Measurements from ENCODE around the gene ST3GAL5. TPM values are rescaled to one million over a fixed set of nuclear protein-coding genes. Genes with fewer than 3 reads are reported as not detected.

The ST3GAL5 gene
- total RNA-seq = 2.1 and 3.0 TPM in 2 replicates

DNA sequence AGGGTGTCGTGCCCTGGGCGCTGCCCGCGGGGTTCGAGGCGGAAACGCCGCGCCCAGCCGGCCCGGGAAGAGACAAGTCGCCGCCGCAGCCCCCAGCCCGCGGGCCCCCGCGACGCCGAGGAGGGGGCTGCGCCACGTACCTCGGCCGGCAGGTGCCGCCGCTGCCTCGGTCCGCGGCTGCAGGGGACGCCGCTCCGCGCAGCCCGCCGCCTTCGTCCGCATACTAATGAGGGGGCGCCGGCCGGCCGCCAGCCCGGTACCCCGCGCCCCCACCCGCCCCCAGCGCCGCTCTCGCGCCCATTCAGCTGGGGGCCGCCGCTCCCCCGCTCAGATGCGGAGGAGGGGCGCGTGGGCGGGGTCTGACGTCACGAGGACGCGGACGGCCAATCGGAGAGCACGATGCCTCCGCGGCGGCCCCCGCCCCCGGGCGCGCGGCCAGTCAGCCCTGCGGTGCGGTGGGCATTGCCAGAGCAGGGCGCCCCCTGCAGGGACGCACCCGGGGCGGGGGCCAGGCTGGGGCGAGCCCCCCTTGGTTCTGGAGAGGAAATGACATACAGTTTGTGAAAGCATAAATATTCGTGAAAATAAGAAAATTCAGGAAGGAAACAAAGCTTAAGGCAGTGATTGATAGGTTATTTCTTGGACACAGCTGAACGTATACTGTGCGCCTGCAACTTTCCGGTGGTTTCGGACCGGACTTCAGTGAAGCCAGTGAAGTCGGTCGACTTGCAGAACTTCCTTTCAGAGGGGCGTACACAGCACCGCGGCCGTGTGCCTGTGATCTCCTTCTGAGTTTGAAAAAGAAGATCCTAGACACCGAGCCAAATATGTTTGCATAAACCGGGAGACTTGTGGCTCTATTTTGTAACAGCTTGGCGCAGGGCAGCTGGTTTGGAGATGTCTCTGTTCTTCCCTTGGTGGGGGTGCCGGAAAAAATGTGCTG lies at the start of gene ST3GAL5:
Gene ST3GAL5 (minus strand): TSS at position 307 of the 943 bp plus-strand sequence. CDS start 85 bp downstream, at position 222.

Other genes starting within 250 kb of the ST3GAL5 start
- gene SFTPB, start 220.8 kb downstream of the ST3GAL5 start, total RNA-seq = not detected in 2 replicates
- gene GNLY, start 194.6 kb downstream of the ST3GAL5 start, total RNA-seq = not detected in 2 replicates
- gene ATOH8, start 135.0 kb downstream of the ST3GAL5 start, total RNA-seq = 16.5 and 36.4 TPM in 2 replicates
- gene POLR1A, start 216.9 kb upstream of the ST3GAL5 start, total RNA-seq = 5.5 and 10.7 TPM in 2 replicates
- gene PTCD3, start 217.2 kb upstream of the ST3GAL5 start, total RNA-seq = 41.1 and 60.6 TPM in 2 replicates

All from dermis lymphatic vessel endothelial cell (primary cell).